ENCODE results near the gene CACNA2D4. TPM values are rescaled to one million over a fixed set of nuclear protein-coding genes. Genes with fewer than 3 reads are reported as not detected.

Gene CACNA2D4
- total and polyA plus RNA-seq, 2 of the 13 experiments (the other 11 are each of a cell fraction or from before 2014, with no cell fraction given) = 14.2 to 136 TPM

GRCh38 chr12:1807087-1807860 is 111.2 kb downstream of the CACNA2D4 start (continued):
- TF ChIP-seq NR2F1 (CRISPR knock-in tag; IDR thresholded peaks at IDR 0.05) = no peak
- TF ChIP-seq KDM5B (CRISPR knock-in tag; IDR thresholded peaks at IDR 0.05; ENCODE audit: borderline replicate concordance) = 0 out of 2 replicates have a peak, but pooled peaks have one; percentile 31
- TF ChIP-seq ETV5 (CRISPR knock-in tag; IDR thresholded peaks at IDR 0.05; ENCODE audit: borderline replicate concordance) = peak; percentile 15; the same call in 1 of the 2 replicates
- no peak for TF ChIP-seq RELA (CRISPR knock-in tag; IDR thresholded peaks at IDR 0.05)
- TF ChIP-seq RXRB (CRISPR knock-in tag; IDR thresholded peaks at IDR 0.05; ENCODE audit: borderline replicate concordance) = peak; percentile 37; the same call in 1 of the 2 replicates
- no peak for TF ChIP-seq ZNF597 (CRISPR knock-in tag; IDR thresholded peaks at IDR 0.05)
- TF ChIP-seq THAP11 (CRISPR knock-in tag; IDR thresholded peaks at IDR 0.05) = peak; percentile 51
- 0 out of 2 replicates have a peak, but pooled peaks have one; percentile 48 for TF ChIP-seq ESRRA (CRISPR knock-in tag; IDR thresholded peaks at IDR 0.05; ENCODE audit: low read depth)
- no peak for TF ChIP-seq NFE2L2 (IDR thresholded peaks at IDR 0.05; ENCODE audit: low read length)
- TF ChIP-seq JUNB (CRISPR knock-in tag; IDR thresholded peaks at IDR 0.05; ENCODE audit: borderline replicate concordance) = no peak
- TF ChIP-seq IRF2 (CRISPR knock-in tag; IDR thresholded peaks at IDR 0.05) = 0 out of 2 replicates have a peak, but pooled peaks have one; percentile 16
- no peak for TF ChIP-seq FOXA1 (IDR thresholded peaks at IDR 0.05)
- no peak for TF ChIP-seq FOXA1 (CRISPR knock-in tag; IDR thresholded peaks at IDR 0.05)
- TF ChIP-seq IKZF1 (IDR thresholded peaks at IDR 0.05) = no peak
- 0 out of 2 replicates have a peak, but pooled peaks have one; percentile 9 for TF ChIP-seq STAG1 (CRISPR knock-in tag; IDR thresholded peaks at IDR 0.05)
- no peak for TF ChIP-seq STAT6 (CRISPR knock-in tag; IDR thresholded peaks at IDR 0.05; ENCODE audit: borderline replicate concordance)
- TF ChIP-seq AGO2 (optimal IDR thresholded peaks at IDR 0.05; ENCODE audit: low read depth, low read length) = peak; percentile 42
- TF ChIP-seq ZNF292 (CRISPR knock-in tag; IDR thresholded peaks at IDR 0.05; ENCODE audit: borderline replicate concordance, low read depth) = no peak
- no peak for TF ChIP-seq MAF1 (CRISPR knock-in tag; IDR thresholded peaks at IDR 0.05; ENCODE audit: borderline replicate concordance)
- TF ChIP-seq SMAD3 (CRISPR knock-in tag; IDR thresholded peaks at IDR 0.05) = no peak
- no peak for TF ChIP-seq RCOR2 (CRISPR knock-in tag; IDR thresholded peaks at IDR 0.05)
- no peak for TF ChIP-seq ZNF264 (CRISPR knock-in tag; IDR thresholded peaks at IDR 0.05)
- no peak for TF ChIP-seq GABPA (IDR thresholded peaks at IDR 0.05; ENCODE audit: low read depth, low read length)
- TF ChIP-seq GABPA (CRISPR knock-in tag; IDR thresholded peaks at IDR 0.05; ENCODE audit: low read depth) = peak; percentile 15; the same call in 1 of the 2 replicates
- TF ChIP-seq ZNF781 (CRISPR knock-in tag; IDR thresholded peaks at IDR 0.05; ENCODE audit: borderline replicate concordance, not compliant biosample characterization) = no peak
- TF ChIP-seq ZFX (CRISPR knock-in tag; IDR thresholded peaks at IDR 0.05; ENCODE audit: low read depth) = peak; percentile 57
- TF ChIP-seq ZFY (CRISPR knock-in tag; IDR thresholded peaks at IDR 0.05) = peak; percentile 27; the same call in 1 of the 2 replicates
- no peak for TF ChIP-seq CC2D1A (CRISPR knock-in tag; IDR thresholded peaks at IDR 0.05)
